Testis (tissue), 2 donors: Measurements from ENCODE around the gene RASGEF1C.

Experiments
- POLR2A ChIP-seq: fragments of 450-650 bp; IDR thresholded peaks from one replicate; pipeline ENCODE4 v1.6.1; 2017; ENCODE audit warnings: antibody characterized with exemption, mild to moderate bottlenecking, moderate library complexity
- TF ChIP-seq, protein P1 (sequence below), 3 experiments: fragments of 450-650 bp in 2 of 3; fragments of 200-600 bp in 1 of 3; sonication (generic) in 1 of 3; IDR thresholded peaks; one replicate each; pipeline ENCODE4 v1.5.1; 2016 to 2019; ENCODE audit warnings: antibody characterized with exemption in 3 of 3, mild to moderate bottlenecking in 2 of 3, moderate library complexity in 1 of 3

DNA sequence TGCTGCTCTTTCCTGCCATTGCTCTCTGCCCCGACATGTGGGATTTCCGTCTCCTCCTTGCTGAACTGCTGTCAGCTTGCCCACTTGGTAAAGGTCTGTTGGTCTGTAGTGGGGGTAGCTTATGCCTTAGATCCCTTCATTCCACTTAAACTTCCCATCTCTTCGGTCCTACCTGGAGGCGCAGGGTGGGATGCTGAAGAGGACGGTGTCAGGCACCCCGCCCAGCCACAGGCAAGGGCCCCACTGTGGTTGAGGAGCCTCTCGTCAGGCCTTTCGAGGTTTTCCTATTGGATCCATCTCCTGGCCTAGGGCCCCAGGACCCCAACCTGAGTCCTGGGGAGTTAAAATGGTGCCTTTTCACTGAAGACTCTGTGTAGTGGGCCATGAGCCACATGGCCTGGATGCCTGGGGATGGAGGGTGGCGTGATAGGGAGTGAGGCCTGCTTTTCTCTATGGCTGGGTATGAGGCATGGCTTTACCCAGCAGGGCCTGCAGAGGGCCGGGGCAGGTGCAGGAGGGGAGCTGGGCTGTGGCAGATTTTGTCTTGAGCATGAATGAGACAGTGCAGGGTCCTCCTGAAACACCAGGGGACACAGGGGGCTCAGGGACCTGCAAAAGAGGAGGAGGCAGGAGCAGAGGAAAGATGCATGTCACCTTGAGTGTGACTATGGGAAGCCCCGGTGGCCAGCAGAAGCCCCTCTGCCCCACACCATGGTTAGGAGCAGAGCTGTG, 111.7 kb downstream of the RASGEF1C start:
- no peak for TF ChIP-seq POLR2A
- TF ChIP-seq, protein P1, sequence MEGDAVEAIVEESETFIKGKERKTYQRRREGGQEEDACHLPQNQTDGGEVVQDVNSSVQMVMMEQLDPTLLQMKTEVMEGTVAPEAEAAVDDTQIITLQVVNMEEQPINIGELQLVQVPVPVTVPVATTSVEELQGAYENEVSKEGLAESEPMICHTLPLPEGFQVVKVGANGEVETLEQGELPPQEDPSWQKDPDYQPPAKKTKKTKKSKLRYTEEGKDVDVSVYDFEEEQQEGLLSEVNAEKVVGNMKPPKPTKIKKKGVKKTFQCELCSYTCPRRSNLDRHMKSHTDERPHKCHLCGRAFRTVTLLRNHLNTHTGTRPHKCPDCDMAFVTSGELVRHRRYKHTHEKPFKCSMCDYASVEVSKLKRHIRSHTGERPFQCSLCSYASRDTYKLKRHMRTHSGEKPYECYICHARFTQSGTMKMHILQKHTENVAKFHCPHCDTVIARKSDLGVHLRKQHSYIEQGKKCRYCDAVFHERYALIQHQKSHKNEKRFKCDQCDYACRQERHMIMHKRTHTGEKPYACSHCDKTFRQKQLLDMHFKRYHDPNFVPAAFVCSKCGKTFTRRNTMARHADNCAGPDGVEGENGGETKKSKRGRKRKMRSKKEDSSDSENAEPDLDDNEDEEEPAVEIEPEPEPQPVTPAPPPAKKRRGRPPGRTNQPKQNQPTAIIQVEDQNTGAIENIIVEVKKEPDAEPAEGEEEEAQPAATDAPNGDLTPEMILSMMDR (IDR thresholded peaks at IDR 0.05), result no peak
